Esophagus mucosa (tissue), 1 donor: ENCODE measurements around the gene EXO1. TPM values are rescaled to one million over a fixed set of nuclear protein-coding genes. Genes with fewer than 3 reads are reported as not detected.
A peak's percentile ranks its signal among the peaks of the same experiment; 100 is the strongest.

Source experiments
- ATAC-seq: fragments of 200-7000 bp; cut with Tn5 transposase; one replicate; pipeline ENCODE4 v1.9.1; 2020
- total RNA-seq: library from RNA; stranded (reverse); gene quantifications from one replicate; pipeline ENCODE4 v1.2.4, GENCODE V29; 2023
- donor health status: DM: yes; HTN: yes; CAD: no.

EXO1 gene
- total RNA-seq, 1 donor from 2014 or later: 5.1 TPM

DNA sequence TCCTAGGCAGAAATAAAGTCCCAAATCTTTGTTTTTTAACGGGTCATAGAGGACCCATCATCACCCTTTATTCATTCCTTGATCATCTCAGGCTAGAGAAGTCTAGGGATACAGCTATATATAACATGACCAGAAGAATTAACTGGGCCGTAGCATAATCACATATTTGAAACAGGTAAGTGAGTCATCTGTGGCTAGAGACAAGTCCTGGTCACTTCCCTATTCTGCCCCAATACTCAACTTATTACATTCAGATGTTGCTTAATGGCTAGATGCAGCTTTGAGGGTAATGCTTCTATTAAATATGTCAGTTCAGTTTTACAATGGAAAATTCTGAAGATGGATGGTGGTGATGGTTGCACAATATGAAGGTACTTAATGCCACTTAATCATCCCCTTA is 47.0 kb downstream of the EXO1 start:
- peak; percentile 84 for ATAC-seq

DNA sequence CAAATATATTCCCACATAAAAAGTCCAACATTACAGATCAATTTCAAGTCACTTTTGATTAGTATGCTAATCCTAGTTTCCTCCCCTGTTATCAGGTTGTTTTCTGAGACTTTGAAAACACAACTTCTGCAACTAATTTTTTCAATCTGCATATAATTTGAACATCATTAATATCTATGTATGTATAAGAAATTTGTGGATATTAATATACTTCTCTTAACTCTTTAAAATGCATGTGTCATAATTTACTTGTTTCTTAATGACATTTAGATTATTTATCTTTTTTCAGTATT is 48.6 kb downstream of the EXO1 start:
- no peak for ATAC-seq

DNA sequence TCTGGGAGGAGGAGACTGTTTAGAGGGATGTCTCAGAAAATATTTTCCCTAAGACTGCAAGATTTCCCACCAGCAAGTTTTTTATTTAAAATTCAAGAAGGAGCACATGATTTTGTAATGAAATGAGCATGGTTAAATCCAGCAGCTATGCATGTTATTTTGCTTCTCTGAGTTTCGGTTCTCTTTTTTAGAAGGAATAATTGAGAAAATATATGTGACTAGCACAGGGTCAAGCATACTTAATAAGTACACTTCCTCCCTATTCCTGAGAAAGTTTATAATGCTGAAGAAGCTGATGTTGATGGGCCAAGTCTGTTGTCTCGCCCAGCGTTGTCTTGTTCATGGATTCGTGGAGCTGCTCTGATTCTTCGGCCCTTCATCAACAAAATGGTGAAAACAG is 51.2 kb downstream of the EXO1 start:
- ATAC-seq: no peak

DNA sequence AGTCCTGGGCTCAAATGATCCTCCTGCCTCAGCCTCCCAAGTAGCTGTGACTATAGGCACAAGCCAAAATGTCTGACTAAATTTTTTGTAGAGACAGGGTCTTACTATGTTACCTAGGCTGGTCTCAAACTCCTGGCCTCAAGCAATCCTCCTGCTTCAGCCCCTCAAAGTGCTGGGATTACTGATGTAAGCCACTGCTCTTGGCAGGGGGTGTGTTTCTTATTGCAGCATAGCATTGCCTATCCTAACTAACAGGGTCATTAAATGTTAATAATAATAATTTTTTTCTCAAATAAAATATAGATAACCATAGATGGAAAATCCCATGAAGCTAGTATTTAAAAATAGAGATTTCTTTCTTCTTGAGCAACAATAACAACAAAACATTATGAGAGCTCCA is 52.4 kb downstream of the EXO1 start:
- ATAC-seq: no peak

DNA sequence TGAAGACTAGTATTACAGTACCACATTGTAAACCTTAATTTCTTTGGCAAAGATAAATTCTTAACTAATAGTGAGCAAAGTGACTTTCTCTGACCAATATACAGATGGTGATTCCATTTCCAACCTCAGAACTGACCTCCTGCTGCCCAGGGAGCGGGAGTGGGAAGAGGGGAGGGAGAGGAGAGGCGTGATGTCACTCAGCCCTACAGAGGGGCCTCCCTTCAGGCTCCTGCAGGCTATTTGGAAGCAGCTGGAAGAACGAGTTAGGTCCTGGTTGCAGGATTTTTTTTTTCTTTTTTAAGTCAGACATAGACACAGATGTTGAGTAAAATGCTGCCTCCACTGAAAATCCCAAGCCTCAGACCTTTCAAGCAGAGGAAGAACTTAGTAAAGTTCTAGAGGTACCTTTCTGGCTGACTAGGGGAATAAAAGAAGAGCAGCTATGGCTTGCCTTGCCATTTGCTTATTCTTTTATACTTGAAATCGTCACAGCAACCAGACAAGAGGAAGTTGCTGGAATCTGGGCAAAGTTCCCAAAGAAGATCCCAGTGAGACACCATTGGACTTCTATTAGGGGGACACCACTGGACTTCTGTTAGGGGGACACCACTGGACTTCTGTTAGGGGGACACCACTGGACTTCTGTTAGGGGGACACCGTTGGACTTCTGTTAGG is 54.5 kb downstream of the EXO1 start:
- no peak for ATAC-seq

DNA sequence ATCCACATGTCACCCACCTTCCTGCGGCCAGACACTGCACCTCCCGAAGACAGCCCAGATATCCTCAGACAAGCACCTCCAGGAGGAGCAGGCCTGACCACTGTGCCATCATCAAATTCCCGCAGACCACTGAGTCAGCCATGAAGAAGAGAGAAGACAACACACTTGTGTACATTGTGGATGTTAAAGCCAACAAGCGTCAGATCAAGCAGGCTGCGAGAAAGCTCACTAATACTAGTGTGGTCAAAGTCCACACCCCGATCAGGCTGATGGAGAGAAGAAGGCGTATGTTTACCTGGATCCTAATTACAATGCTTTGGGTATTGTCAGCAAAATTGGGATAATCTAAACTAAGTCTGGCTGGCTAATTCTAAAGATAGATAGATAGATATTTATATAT is 68.2 kb downstream of the EXO1 start:
- no peak for ATAC-seq

DNA sequence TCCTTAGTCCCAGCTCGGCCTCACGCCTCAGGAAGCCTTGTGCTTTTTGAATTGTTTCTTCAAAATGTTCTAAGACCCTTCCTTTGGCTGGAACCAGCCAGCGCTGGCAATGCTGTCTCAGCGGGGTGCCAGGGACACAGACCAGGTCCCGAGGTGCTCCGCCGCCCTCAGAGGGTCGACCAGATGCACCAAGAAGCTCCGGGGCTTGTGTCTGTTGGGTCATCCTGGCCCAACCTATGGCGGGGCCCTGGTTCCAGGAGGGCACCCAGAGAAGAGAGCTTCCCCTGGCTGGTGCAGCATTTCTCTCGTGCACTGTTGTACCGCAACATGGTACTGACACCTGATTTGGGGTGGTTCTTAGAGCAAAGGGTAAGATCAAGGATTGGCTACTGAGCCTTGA is 69.5 kb downstream of the EXO1 start:
- ATAC-seq: no peak

DNA sequence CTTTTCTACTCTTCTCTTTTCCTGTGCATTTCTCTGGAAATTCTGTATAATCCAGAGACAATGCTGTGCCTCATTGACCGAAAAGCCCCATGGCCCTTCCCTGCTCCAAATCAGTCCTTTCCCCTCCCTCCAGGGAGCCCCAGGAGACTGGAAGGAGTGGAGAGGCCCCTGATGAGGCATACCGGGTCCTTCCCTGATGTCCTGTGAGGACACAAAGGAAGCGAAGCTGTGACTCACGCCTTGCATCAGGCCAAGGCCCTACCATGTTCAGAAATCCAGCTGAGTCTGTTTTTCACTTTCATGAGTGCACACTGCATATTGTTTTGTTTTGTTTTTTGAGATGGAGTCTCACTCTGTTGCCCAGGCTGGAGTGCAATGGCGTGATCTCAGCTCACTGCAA is 70.9 kb downstream of the EXO1 start:
- peak; percentile 71 for ATAC-seq

DNA sequence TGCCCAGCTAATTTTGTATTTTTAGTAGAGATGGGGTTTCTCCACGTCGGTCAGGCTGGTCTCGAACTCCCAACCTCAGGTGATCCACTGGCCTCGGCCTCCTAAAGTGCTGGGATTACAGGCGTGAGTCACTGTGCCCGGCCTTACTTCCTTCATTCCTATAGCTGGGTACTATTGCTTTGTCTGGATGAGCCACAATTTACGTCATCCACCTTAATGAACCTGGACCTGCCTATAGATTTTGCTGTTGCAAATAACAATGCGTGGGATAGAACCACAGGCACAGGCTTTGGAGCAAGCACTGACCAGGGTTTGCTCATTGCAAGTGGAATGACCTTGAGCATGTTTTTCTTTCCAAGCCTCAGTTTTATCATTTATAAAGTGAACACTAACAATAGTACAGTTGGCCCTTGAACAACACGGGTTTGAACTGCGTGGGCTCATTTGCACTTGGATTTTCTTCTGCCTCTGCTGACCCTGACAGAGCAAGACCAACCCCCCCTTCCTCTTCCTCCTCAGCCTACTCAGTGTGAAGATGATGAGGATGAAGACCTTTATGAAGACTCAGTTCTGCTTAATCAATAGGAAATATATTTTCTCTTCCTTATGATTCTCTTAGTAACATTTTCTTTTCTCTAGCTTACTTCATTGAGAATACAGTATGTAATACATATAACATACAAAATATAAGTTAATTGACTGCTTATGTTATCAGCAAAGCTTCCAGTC is 76.2 kb downstream of the EXO1 start:
- ATAC-seq: peak; percentile 55

DNA sequence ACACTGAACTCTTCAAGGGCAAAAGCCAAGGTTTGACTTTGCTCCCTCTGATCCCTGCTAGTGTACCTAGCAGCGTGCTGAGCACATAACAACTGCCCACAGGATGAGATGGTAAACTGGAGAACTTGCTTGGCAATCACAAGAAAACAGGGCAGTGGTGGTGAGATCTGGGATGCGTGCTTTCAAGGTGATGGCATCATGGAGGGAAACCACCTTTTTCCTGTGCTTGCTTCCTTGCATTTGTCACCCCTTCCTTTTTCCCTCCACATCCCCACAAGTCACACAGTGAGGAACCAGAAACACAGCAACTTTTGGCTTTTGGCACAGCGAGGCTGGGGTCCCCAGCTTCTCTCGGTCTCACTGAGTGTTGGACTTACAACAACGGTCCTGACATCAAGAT is 78.1 kb downstream of the EXO1 start:
- no peak for ATAC-seq

DNA sequence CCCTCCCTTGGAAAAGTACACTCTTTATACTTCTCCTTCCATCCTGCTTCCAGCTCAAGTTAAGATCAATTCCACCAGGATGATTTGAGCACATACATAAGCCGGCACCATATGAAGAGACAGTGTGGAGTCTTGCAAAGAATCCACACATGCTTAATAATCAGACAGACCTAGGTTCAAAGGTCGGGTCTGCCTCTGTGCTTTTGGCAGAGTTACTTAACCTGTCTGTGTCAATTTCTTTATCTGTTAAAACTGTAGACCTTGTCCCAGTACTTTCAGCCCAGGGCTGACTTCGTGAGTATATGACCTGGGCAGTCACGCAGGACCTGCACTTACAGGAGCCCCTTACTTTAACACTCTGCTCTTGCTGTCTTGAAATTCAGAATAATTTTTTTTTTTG is 79.3 kb downstream of the EXO1 start:
- ATAC-seq: no peak

DNA sequence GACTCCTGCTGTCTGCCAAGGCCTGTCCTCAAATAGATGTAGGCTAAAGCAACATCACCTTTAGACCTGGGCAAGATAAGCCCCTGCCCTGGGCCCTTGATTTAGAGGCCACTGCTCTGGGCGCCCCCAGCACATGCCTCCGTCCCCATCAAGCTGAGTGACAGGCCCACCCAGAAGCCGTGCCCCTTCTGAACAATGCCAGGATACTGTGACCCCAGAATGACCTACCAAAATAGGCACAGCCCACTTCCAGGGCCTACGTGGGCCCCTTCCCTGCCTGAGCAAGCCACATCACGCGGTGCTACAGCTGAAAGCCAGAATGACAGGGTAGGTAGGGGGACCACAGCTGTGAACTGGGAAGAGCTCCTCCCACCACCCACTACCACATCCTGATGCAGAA is 84.8 kb downstream of the EXO1 start:
- no peak for ATAC-seq

DNA sequence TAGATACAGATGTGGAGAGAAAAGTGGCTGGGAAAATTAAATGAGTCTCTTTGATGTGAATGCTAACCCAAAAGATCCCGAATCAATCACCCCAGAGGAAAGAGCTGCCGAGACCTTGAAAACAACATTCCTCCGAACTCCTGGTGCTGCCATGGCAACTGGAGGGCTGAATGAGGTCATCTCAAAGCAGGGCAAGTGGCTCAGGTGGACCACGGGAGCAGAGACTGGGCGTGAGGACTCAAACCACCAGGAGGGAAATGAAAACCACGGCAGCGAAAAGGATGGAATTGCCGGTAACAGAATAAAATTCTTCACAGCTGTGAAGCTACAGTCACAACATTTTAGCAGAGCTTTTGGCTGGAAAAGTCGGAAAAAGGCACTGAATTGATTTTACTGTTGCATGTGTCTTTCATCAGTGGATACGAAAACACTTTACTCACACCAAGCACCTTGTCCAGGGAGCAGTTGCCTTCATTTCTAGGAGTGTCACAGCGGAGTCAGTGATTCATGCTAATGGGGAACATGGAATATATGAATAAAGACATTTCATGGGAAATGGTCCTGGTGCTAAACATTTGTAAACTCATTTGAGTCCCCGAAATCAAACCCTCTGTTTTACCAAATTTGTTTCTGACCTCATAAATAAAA is 86.3 kb downstream of the EXO1 start:
- ATAC-seq: no peak

DNA sequence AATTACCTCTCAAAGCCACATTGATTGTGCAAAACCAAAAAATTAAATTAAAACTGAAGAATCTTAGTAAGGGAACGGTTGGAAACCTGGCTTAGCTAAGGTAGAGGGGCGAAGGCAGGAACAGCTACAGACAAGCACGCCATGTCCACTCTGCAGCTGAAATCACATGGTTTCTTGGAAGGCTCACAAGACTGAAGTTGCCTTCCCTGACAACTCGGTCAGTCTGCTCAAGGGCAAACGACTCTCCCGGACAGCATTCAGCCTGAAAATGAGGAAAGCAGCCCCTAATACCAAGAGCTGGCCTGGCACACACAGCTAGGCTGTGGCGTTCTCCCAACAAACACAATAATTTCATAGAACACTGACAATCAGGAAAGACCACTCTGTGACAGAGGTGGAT is 86.9 kb downstream of the EXO1 start:
- ATAC-seq: no peak

Other genes with a start within 250 kb of the EXO1 start
- 4.1 TPM for gene CHML, start 207.8 kb upstream of the EXO1 start, total RNA-seq
- 11.0 TPM for gene OPN3, start 207.8 kb upstream of the EXO1 start, total RNA-seq
- not detected for gene WDR64, start 195.9 kb upstream of the EXO1 start, total RNA-seq
- gene BECN2, start 109.6 kb downstream of the EXO1 start, total RNA-seq: not detected
- gene MAP1LC3C, start 150.9 kb downstream of the EXO1 start, total RNA-seq: not detected